Tibial nerve (tissue), 4 donors: ENCODE data around the gene PARP1. TPM values are rescaled to one million over a fixed set of nuclear protein-coding genes. Genes with fewer than 3 reads are reported as not detected.

ENCODE experiments used
- DNase-seq, 2 donors: peaks; one replicate each; pipeline ENCODE4 v3.0.0-alpha.2; 2019; ENCODE audit warnings: low spot score in 2 of 2
- H3K27ac ChIP-seq, 4 donors: fragments of 200-600 bp; sonication (generic) in 3 of 4; one replicate each; pipeline ENCODE4 v1.5.1; 2017 to 2019; ENCODE audit warnings: mild to moderate bottlenecking in 1 of 4
- H3K27me3 ChIP-seq, 2 donors: fragments of 200-600 bp; sonication (generic) in 1 of 2; one replicate each; pipeline versions ENCODE4 v1.5.1 to v1.6.0; 2017 to 2019
- H3K36me3 ChIP-seq, 3 donors: fragments of 200-600 bp; sonication (generic); one replicate each; pipeline ENCODE4 v1.5.1; 2018 to 2019
- H3K4me1 ChIP-seq, 4 donors: fragments of 200-600 bp; sonication (generic) in 3 of 4; one replicate each; pipeline ENCODE4 v1.5.1; 2017 to 2019
- H3K4me3 ChIP-seq, 4 donors: fragments of 200-600 bp; sonication (generic) in 3 of 4; one replicate each; pipeline ENCODE4 v1.5.1; 2017 to 2019; ENCODE audit warnings: mild to moderate bottlenecking in 1 of 4, moderate library complexity in 1 of 4
- H3K9me3 ChIP-seq, 4 donors: fragments of 200-600 bp; sonication (generic) in 3 of 4; one replicate each; pipeline ENCODE4 v1.5.1; 2017 to 2019
- EP300 ChIP-seq, 2 donors: sonication (generic); formaldehyde crosslinking; IDR thresholded peaks; one replicate each; pipeline ENCODE4 v1.6.1; 2017; ENCODE audit warnings: antibody characterized with exemption in 2 of 2, mild to moderate bottlenecking in 1 of 2
- POLR2A ChIP-seq, 2 donors: fragments of 450-650 bp; IDR thresholded peaks; one replicate each; pipeline ENCODE4 v1.6.1; 2017; ENCODE audit warnings: antibody characterized with exemption in 2 of 2, mild to moderate bottlenecking in 2 of 2, moderate library complexity in 2 of 2
- WGBS, 2 donors: methylation state at CpG; one replicate each; pipeline ENCODE4 v1.1.5; 2018; 5-methylcytosine and 5-hydroxymethylcytosine counted together
- total RNA-seq, 4 donors: library from RNA; depleted of rRNA; stranded (reverse); fragments of >200 nt; gene quantifications; one replicate each; pipeline ENCODE4 v1.1.0, GENCODE V29; 2016
- TF ChIP-seq, protein P1 (sequence below), 5 experiments: fragments of 200-600 bp in 3 of 5; fragments of 450-650 bp in 2 of 5; sonication (generic) in 3 of 5; IDR thresholded peaks; one replicate each; pipeline ENCODE4 v1.5.1; 2016 to 2019; ENCODE audit warnings: antibody characterized with exemption in 5 of 5, mild to moderate bottlenecking in 3 of 5, moderate library complexity in 2 of 5

PARP1 gene
- total RNA-seq, 4 donors from 2014 or later, result 91.5 to 117 (median 99.5) TPM

DNA sequence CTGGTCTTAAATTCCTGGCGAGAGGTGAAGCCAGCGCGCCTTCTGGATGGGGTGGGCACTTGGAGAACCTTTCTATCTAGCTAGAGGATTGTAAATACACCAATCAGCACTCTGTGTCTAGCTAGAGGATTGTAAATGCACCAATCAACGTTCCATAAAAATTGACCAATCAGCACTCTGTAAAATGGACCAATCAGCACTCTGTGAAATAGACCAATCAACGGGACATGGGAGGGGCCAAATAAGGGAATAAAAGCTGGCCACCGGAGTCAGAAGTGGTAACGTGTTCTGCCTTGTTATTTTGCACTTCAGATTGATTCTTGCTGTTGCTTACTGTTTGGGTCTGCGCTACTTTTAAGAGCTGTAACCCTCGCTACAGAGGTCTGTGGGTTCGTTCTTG is 87.0 kb downstream of the PARP1 start:
- no peak overlapping the region for H3K4me3 ChIP-seq
- H3K27ac ChIP-seq, result no peak overlapping the region
- TF ChIP-seq, protein P1, sequence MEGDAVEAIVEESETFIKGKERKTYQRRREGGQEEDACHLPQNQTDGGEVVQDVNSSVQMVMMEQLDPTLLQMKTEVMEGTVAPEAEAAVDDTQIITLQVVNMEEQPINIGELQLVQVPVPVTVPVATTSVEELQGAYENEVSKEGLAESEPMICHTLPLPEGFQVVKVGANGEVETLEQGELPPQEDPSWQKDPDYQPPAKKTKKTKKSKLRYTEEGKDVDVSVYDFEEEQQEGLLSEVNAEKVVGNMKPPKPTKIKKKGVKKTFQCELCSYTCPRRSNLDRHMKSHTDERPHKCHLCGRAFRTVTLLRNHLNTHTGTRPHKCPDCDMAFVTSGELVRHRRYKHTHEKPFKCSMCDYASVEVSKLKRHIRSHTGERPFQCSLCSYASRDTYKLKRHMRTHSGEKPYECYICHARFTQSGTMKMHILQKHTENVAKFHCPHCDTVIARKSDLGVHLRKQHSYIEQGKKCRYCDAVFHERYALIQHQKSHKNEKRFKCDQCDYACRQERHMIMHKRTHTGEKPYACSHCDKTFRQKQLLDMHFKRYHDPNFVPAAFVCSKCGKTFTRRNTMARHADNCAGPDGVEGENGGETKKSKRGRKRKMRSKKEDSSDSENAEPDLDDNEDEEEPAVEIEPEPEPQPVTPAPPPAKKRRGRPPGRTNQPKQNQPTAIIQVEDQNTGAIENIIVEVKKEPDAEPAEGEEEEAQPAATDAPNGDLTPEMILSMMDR (IDR thresholded peaks at IDR 0.05), result no peak
- TF ChIP-seq POLR2A (IDR thresholded peaks at IDR 0.05), result no peak
- TF ChIP-seq EP300 (IDR thresholded peaks at IDR 0.05), result no peak
- DNase-seq, result no peak
- WGBS, 2 donors, result 90 to 94% methylated on average over 10 of the region's 10 CpGs
- no peaks in the 10 kb centered on the region for H3K36me3 ChIP-seq
- H3K4me1 ChIP-seq, result no peaks in the 10 kb centered on the region
- no peaks in the 10 kb centered on the region for H3K9me3 ChIP-seq
- H3K27me3 ChIP-seq, result no peaks in the 10 kb centered on the region

DNA sequence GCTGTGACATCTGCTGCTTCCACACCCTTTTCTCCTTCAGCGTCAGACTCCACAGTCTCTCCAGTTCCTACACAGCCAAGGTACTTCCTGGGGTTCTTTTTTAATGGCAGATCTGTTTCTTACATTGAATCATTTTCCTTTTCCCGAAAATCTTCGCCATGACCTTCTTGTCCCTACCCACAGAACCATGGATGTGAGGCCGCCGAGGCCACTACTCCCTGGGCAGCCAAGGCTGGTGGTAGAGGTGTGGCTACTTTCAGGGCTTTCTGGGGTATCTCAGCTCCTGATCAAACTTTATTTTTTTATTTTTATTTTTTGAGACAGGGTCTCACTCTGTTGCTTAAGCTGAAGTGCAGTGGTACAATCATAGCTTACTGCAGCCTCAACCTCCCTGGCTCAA is 89.4 kb downstream of the PARP1 start:
- no peak overlapping the region for H3K27ac ChIP-seq
- no peak for TF ChIP-seq POLR2A (IDR thresholded peaks at IDR 0.05)
- TF ChIP-seq EP300 (IDR thresholded peaks at IDR 0.05), result no peak
- TF ChIP-seq, protein P1 (IDR thresholded peaks at IDR 0.05), result no peak
- no peaks in the 10 kb centered on the region for H3K9me3 ChIP-seq
- DNase-seq, result no peak
- H3K36me3 ChIP-seq, result no peaks in the 10 kb centered on the region
- H3K4me3 ChIP-seq, result no peak overlapping the region
- no peaks in the 10 kb centered on the region for H3K27me3 ChIP-seq
- WGBS, 2 donors, result 93 to 95% methylated on average over 5 of the region's 5 CpGs
- H3K4me1 ChIP-seq, result no peaks in the 10 kb centered on the region

DNA sequence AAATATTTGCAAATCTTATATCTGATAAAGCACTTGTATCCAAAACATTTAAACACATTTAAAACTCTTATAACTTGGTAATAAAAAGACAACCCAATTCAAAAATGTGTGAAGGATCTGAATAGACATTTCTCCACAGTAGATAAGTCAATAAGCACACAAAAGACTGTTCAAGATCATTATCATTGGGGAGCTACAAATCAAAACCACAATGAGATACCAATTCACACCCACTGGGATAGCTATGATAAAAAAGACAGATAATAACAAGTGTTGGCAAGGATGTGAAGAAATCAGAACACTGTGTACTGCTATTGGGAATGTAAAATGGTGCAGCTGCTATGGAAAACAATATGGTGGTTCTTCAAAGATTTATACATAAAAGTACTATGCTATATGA is 93.8 kb downstream of the PARP1 start:
- Histone ChIP-seq H3K36me3 (no peaks in the 10 kb centered on the region), H3K4me3 (no peak overlapping the region), H3K9me3 (no peaks in the 10 kb centered on the region), H3K27me3 (no peaks in the 10 kb centered on the region), H3K4me1 (peaks cover 0 to 11% (median 8%) of the 10 kb centered on the region in 4 donors), H3K27ac (no peak overlapping the region)
- TF ChIP-seq POLR2A (IDR thresholded peaks at IDR 0.05) (no peak), EP300 (IDR thresholded peaks at IDR 0.05) (no peak)
- TF ChIP-seq, protein P1 (IDR thresholded peaks at IDR 0.05), result no peak
- DNase-seq, result no peak

DNA sequence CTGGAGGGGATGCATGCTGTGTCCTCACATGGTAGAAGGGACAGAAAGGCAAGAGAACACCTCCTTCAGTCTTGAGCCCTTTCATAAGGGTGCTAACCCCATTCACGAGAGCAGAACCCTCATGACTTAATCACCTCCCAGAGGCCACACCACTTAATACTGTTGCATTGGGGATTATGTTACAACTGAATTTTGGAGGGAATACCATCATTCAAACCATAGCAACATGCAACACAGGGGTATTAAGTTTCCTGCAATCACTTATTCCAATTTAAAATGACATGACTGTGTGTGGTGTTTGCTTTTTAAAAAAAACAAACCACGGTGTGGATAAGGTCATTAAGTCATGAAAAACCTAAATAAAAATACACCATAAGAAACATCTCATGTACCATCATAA is 95.8 kb downstream of the PARP1 start:
- TF ChIP-seq EP300 (IDR thresholded peaks at IDR 0.05) (no peak), POLR2A (IDR thresholded peaks at IDR 0.05) (no peak)
- TF ChIP-seq, protein P1 (IDR thresholded peaks at IDR 0.05), result no peak
- Histone ChIP-seq H3K4me1 (peaks cover 0 to 22% (median 8%) of the 10 kb centered on the region in 4 donors), H3K4me3 (no peak overlapping the region), H3K9me3 (no peaks in the 10 kb centered on the region), H3K27me3 (no peaks in the 10 kb centered on the region), H3K36me3 (no peaks in the 10 kb centered on the region), H3K27ac (no peak overlapping the region)
- WGBS, 2 donors, result 92 to 94% methylated on average over 2 of the region's 2 CpGs
- no peak for DNase-seq

DNA sequence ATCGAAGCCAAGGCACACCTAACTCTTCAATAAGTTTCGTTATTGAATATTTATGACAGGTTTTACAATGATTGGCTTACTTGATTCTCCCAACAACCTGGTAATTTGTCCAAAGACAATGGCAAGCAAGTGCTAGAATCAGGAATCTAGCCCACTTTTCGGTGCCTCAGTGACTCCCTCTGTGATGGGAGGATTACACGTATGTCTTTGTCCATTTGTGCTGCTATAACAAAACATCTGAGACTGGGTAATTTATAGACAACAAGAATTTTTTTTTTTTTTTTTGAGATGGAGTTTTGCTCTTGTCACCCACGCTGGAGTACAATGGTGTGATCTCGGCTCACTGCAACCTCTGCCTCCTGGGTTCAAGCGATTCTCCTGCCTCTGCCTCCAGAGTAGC is 96.5 kb downstream of the PARP1 start:
- WGBS, 2 donors, result 96 to 97% methylated on average over 7 of the region's 7 CpGs
- Histone ChIP-seq H3K36me3 (no peaks in the 10 kb centered on the region), H3K4me3 (no peak overlapping the region), H3K4me1 (peaks cover 0 to 22% (median 8%) of the 10 kb centered on the region in 4 donors), H3K27me3 (no peaks in the 10 kb centered on the region), H3K9me3 (no peaks in the 10 kb centered on the region), H3K27ac (no peak overlapping the region)
- TF ChIP-seq, protein P1 (IDR thresholded peaks at IDR 0.05), result no peak
- TF ChIP-seq EP300 (IDR thresholded peaks at IDR 0.05) (no peak), POLR2A (IDR thresholded peaks at IDR 0.05) (no peak)
- no peak for DNase-seq

Other genes starting within 250 kb of the PARP1 start
- gene ACBD3, start 221.4 kb downstream of the PARP1 start, total RNA-seq, result 10 to 100 TPM; 41.4 to 54.9 (median 45.4) TPM
- not detected for gene MIXL1, start 184.4 kb downstream of the PARP1 start, total RNA-seq
- 1 to 10 TPM; 1.3 to 2.4 (median 2.2) TPM for gene LIN9, start 98.9 kb downstream of the PARP1 start, total RNA-seq
- 1 to 10 TPM; 4.8 to 7.5 (median 6.9) TPM for gene STUM, start 140.7 kb upstream of the PARP1 start, total RNA-seq